H9 (cell line): ENCODE measurements around the gene NAA15. TPM values are rescaled to one million over a fixed set of nuclear protein-coding genes. Genes with fewer than 3 reads are reported as not detected.

Experiments
- DNase-seq: peaks from one replicate; pipeline ENCODE4 v3.0.0-alpha.2; 2017
- H2AFZ ChIP-seq: one replicate; pipeline ENCODE4 v1.6.1; 2013; ENCODE audit warnings: mild to moderate bottlenecking, low read length, control low read depth, moderate library complexity
- H2AK5ac ChIP-seq: 2 replicates; pipeline ENCODE4 v1.6.1; 2013; ENCODE audit warnings: low read length, control low read depth, mixed read lengths; ENCODE audit not compliant: insufficient read length
- H2BK120ac ChIP-seq: one replicate; pipeline ENCODE4 v1.6.1; 2013; ENCODE audit warnings: low read depth, mild to moderate bottlenecking, low read length, control low read depth, inconsistent platforms; ENCODE audit not compliant: poor library complexity, severe bottlenecking
- H2BK12ac ChIP-seq: 2 replicates; pipeline ENCODE4 v1.6.1; 2013; ENCODE audit warnings: low read length, control low read depth, mixed read lengths, low read depth; ENCODE audit not compliant: insufficient read length
- H2BK15ac ChIP-seq: 2 replicates; pipeline ENCODE4 v1.6.1; 2013; ENCODE audit warnings: low read depth, low read length, control low read depth
- H2BK20ac ChIP-seq: one replicate; pipeline ENCODE4 v1.6.1; 2013; ENCODE audit warnings: low read depth, mild to moderate bottlenecking, low read length, control low read depth, inconsistent platforms; ENCODE audit not compliant: poor library complexity, severe bottlenecking
- H2BK5ac ChIP-seq: 2 replicates; pipeline ENCODE4 v1.6.1; 2013; ENCODE audit warnings: low read length, control low read depth, mixed read lengths; ENCODE audit not compliant: insufficient read length
- H3K14ac ChIP-seq: 2 replicates; pipeline ENCODE4 v1.6.1; 2013; ENCODE audit warnings: low read length, control low read depth; ENCODE audit not compliant: insufficient read depth
- H3K18ac ChIP-seq: 2 replicates; pipeline ENCODE4 v1.6.1; 2013; ENCODE audit warnings: low read depth, mild to moderate bottlenecking, mixed read lengths, low read length, control low read depth; ENCODE audit not compliant: insufficient read length
- H3K23ac ChIP-seq: 2 replicates; pipeline ENCODE4 v1.6.1; 2013; ENCODE audit warnings: low read length, control low read depth, mixed read lengths, low read depth; ENCODE audit not compliant: insufficient read length
- H3K23me2 ChIP-seq: 2 replicates; pipeline ENCODE4 v1.6.1; 2013; ENCODE audit warnings: low read depth, mild to moderate bottlenecking, mixed read lengths, low read length, control low read depth; ENCODE audit not compliant: insufficient read length, poor library complexity, severe bottlenecking
- H3K27ac ChIP-seq: 2 replicates; pipeline ENCODE4 v1.5.1; 2013; ENCODE audit warnings: low read length, control low read depth, mixed read lengths, low read depth; ENCODE audit not compliant: insufficient read length
- H3K27me3 ChIP-seq: 2 replicates; pipeline ENCODE4 v1.6.1; 2013; ENCODE audit warnings: low read length, control low read depth, inconsistent platforms; ENCODE audit not compliant: insufficient read depth
- H3K4ac ChIP-seq: 2 replicates; pipeline ENCODE4 v1.6.1; 2013; ENCODE audit warnings: low read depth, mild to moderate bottlenecking, control low read depth, inconsistent platforms, low read length, moderate library complexity
- H3K4me1 ChIP-seq: 2 replicates; pipeline ENCODE4 v1.6.1; 2013; ENCODE audit warnings: low read length, control low read depth, inconsistent platforms; ENCODE audit not compliant: insufficient read depth
- H3K4me2 ChIP-seq: 2 replicates; pipeline ENCODE4 v1.6.1; 2013; ENCODE audit warnings: low read length, control low read depth, mixed read lengths; ENCODE audit not compliant: insufficient read length, insufficient read depth
- H3K56ac ChIP-seq: 2 replicates; pipeline ENCODE4 v1.6.1; 2013; ENCODE audit warnings: low read depth, mild to moderate bottlenecking, mixed read lengths, low read length, control low read depth; ENCODE audit not compliant: insufficient read length
- H3K79me1 ChIP-seq: 2 replicates; pipeline ENCODE4 v1.6.1; 2013; ENCODE audit warnings: low read depth, mild to moderate bottlenecking, moderate library complexity, low read length, control low read depth, inconsistent platforms; ENCODE audit not compliant: insufficient read depth, poor library complexity, severe bottlenecking
- H3K79me2 ChIP-seq: 2 replicates; pipeline ENCODE4 v1.6.1; 2013; ENCODE audit warnings: low read length, control low read depth, inconsistent platforms; ENCODE audit not compliant: insufficient read depth
- H3K9ac ChIP-seq: 2 replicates; pipeline ENCODE4 v1.6.1; 2013; ENCODE audit warnings: low read length, control low read depth, mixed read lengths; ENCODE audit not compliant: insufficient read length; ENCODE audit errors: extremely low read depth
- H3K9me3 ChIP-seq: one replicate; pipeline ENCODE4 v1.6.1; 2013; ENCODE audit warnings: low read depth, low read length, inconsistent platforms; ENCODE audit not compliant: control insufficient read depth
- H3T11ph ChIP-seq: one replicate; pipeline ENCODE4 v1.6.1; 2013; ENCODE audit warnings: mild to moderate bottlenecking, low read length, control low read depth, inconsistent platforms
- H4K20me1 ChIP-seq: one replicate; pipeline ENCODE4 v1.6.1; 2013; ENCODE audit not compliant: control insufficient read depth, insufficient read length, insufficient read depth
- H4K5ac ChIP-seq: 2 replicates; pipeline ENCODE4 v1.6.1; 2013; ENCODE audit warnings: low read depth, mild to moderate bottlenecking, mixed read lengths, low read length, control low read depth; ENCODE audit not compliant: insufficient read length
- H4K8ac ChIP-seq: replicated peaks from 2 replicates; pipeline ENCODE4 v1.6.1; 2013; ENCODE audit warnings: low read length, control low read depth, mixed read lengths, low read depth; ENCODE audit not compliant: insufficient read length
- H4K91ac ChIP-seq: 2 replicates; pipeline ENCODE4 v1.6.1; 2013; ENCODE audit warnings: low read depth, mild to moderate bottlenecking, moderate library complexity, mixed read lengths, low read length, control low read depth; ENCODE audit not compliant: insufficient read length
- H3K27ac Mint-ChIP-seq, 3 experiments: 2 replicates in 2 of 3; 3 replicates in 1 of 3; pipeline ENCODE4 v1.8.0; 2020 to 2021; ENCODE audit warnings: mixed read lengths in 3 of 3, mild to moderate bottlenecking in 1 of 3, moderate library complexity in 1 of 3
- H3K27me3 Mint-ChIP-seq: 2 replicates; pipeline ENCODE4 v1.8.0; 2021; ENCODE audit warnings: low read depth, mild to moderate bottlenecking, moderate library complexity, mixed read lengths
- H3K36me3 Mint-ChIP-seq, 3 experiments: 2 replicates in 2 of 3; 3 replicates in 1 of 3; pipeline ENCODE4 v1.8.0; 2020 to 2021; ENCODE audit warnings: low read depth in 3 of 3, mixed read lengths in 3 of 3; ENCODE audit not compliant: insufficient read depth in 1 of 3
- H3K4me1 Mint-ChIP-seq, 2 experiments: 2 replicates each; pipeline ENCODE4 v1.8.0; 2020; ENCODE audit warnings: mixed read lengths in 2 of 2
- H3K4me3 Mint-ChIP-seq, 2 experiments: 2 replicates in 1 of 2; 3 replicates in 1 of 2; pipeline ENCODE4 v1.8.0; 2020 to 2021; ENCODE audit warnings: mild to moderate bottlenecking in 2 of 2, mixed read lengths in 2 of 2, moderate library complexity in 1 of 2
- H3K9me3 Mint-ChIP-seq, 2 experiments: 2 replicates in 1 of 2; 3 replicates in 1 of 2; pipeline ENCODE4 v1.8.0; 2020; ENCODE audit warnings: mild to moderate bottlenecking in 2 of 2, mixed read lengths in 2 of 2, moderate library complexity in 1 of 2
- CTCF ChIP-seq: fragments of 200-600 bp; sonication (generic); conservative IDR thresholded peaks from 3 replicates; pipeline ENCODE4 v1.8.0; 2021; ENCODE audit warnings: antibody characterized with exemption, mild to moderate bottlenecking
- WGBS: extraction: QIAGEN DNeasy Blood & Tissue Kit; methylation state at CpG from one replicate; pipeline ENCODE4 v1.1.7; 2013; ENCODE audit warnings: missing lambda C conversion rate, low lambda C conversion rate, mixed read lengths; ENCODE audit not compliant: insufficient read length; ENCODE audit errors: extremely low coverage; 5-methylcytosine and 5-hydroxymethylcytosine counted together
- total RNA-seq: library from RNA; stranded (reverse); gene quantifications from 2 replicates; pipeline ENCODE4 v1.2.1, GENCODE V29; 2021

Gene NAA15
- total RNA-seq, 1 experiment from 2014 or later: 115 TPM

- H3K27ac ChIP-seq: no peak overlapping the region
- Mint-ChIP-seq H3K36me3 (peaks cover 0 to 4% (median 0%) of the 10 kb centered on the region in 3 experiments; a peak in 2 of 7 replicates), H3K4me1 (peaks cover 2 to 9% of the 10 kb centered on the region in 2 experiments; a peak in 2 of 4 replicates), H3K4me3 (no peak overlapping the region), H3K27me3 (no peaks in the 10 kb centered on the region), H3K27ac (peak overlapping the region in 1 of 3 experiments; percentile 53; a peak in 1 of 7 replicates), H3K9me3 (no peaks in the 10 kb centered on the region)
- H2BK12ac ChIP-seq: no peak overlapping the region
- H2AK5ac ChIP-seq: no peak overlapping the region
- DNase-seq: no peak
- no peak overlapping the region for H3K18ac ChIP-seq
- no peak overlapping the region for H2BK5ac ChIP-seq
- H3K4me2 ChIP-seq: no peak overlapping the region
- no peak overlapping the region for H3K56ac ChIP-seq
- no peak overlapping the region for H2BK20ac ChIP-seq
- no peaks in the 10 kb centered on the region for H3K9me3 ChIP-seq
- no peaks in the 10 kb centered on the region for H3K4me1 ChIP-seq
- no peak overlapping the region for H4K8ac ChIP-seq
- no peaks in the 10 kb centered on the region for H3K27me3 ChIP-seq
- H2BK15ac ChIP-seq: no peak overlapping the region
- WGBS: no CpG with 5 or more reads among the region's 3 CpGs
- no peaks in the 10 kb centered on the region for H3K79me1 ChIP-seq
- no peak overlapping the region for H2AFZ ChIP-seq
- no peaks in the 10 kb centered on the region for H3K79me2 ChIP-seq
- no peaks in the 10 kb centered on the region for H3K23me2 ChIP-seq
- H3T11ph ChIP-seq: no peak overlapping the region
- H3K14ac ChIP-seq: no peak overlapping the region
- H3K4ac ChIP-seq: no peak overlapping the region
- H3K23ac ChIP-seq: no peak overlapping the region
- H4K5ac ChIP-seq: no peak overlapping the region
- H4K20me1 ChIP-seq: no peaks in the 10 kb centered on the region
- no peak overlapping the region for H4K91ac ChIP-seq
- TF ChIP-seq CTCF: peak; percentile 40; the same call in 2 of the 3 replicates
- H3K9ac ChIP-seq: no peak overlapping the region
- H2BK120ac ChIP-seq: no peak overlapping the region
Measured at GRCh38 chr4:139403462-139403861, 102.2 kb downstream of the NAA15 start.
